ENCODE data around the gene CLCN4. TPM values are rescaled to one million over a fixed set of nuclear protein-coding genes. Genes with fewer than 3 reads are reported as not detected.

CLCN4 gene
- polyA plus RNA-seq, 1 donor = 5.2 TPM

GRCh38 chrX:10166731-10167151 is 10.0 kb downstream of the CLCN4 start:
- DNase-seq = no peak

- DNase-seq = no peak
Observed at GRCh38 chrX:10167573-10167972, 10.8 kb downstream of the CLCN4 start.

- DNase-seq = no peak
Observed at GRCh38 chrX:10168226-10168625, 11.5 kb downstream of the CLCN4 start.

- no peak for DNase-seq
Observed at GRCh38 chrX:10169175-10169574, 12.4 kb downstream of the CLCN4 start.

- DNase-seq = no peak
Observed at GRCh38 chrX:10171249-10171648, 14.5 kb downstream of the CLCN4 start.

- peak; percentile 71 for DNase-seq
Observed at GRCh38 chrX:10172877-10173276, 16.1 kb downstream of the CLCN4 start.

GRCh38 chrX:10173331-10173900 is 16.6 kb downstream of the CLCN4 start:
- DNase-seq = peak; percentile 86

- no peak for DNase-seq
Observed at GRCh38 chrX:10174051-10174450, 17.3 kb downstream of the CLCN4 start.

- DNase-seq = no peak
Observed at GRCh38 chrX:10174810-10175209, 18.0 kb downstream of the CLCN4 start.

- no peak for DNase-seq
Observed at GRCh38 chrX:10175319-10175871, 18.6 kb downstream of the CLCN4 start.

- DNase-seq = no peak
Observed at GRCh38 chrX:10176121-10177003, 19.6 kb downstream of the CLCN4 start.

GRCh38 chrX:10177004-10177396 is 20.2 kb downstream of the CLCN4 start:
- DNase-seq = no peak

- no peak for DNase-seq
Observed at GRCh38 chrX:10177601-10178000, 20.8 kb downstream of the CLCN4 start.

- no peak for DNase-seq
Observed at GRCh38 chrX:10178866-10179463, 22.2 kb downstream of the CLCN4 start.

GRCh38 chrX:10183760-10184159 is 27.0 kb downstream of the CLCN4 start:
- DNase-seq = no peak

- no peak for DNase-seq
Observed at GRCh38 chrX:10184411-10184810, 27.6 kb downstream of the CLCN4 start.

- no peak for DNase-seq
Observed at GRCh38 chrX:10186355-10186754, 29.6 kb downstream of the CLCN4 start.

- DNase-seq = no peak
Observed at GRCh38 chrX:10187421-10187820, 30.6 kb downstream of the CLCN4 start.

GRCh38 chrX:10189317-10190268 is 32.8 kb downstream of the CLCN4 start:
- peak; percentile 76 for DNase-seq

- DNase-seq = peak; percentile 71
Observed at GRCh38 chrX:10190367-10190766, 33.6 kb downstream of the CLCN4 start.

- no peak for DNase-seq
Observed at GRCh38 chrX:10193587-10193986, 36.8 kb downstream of the CLCN4 start.

- DNase-seq = no peak
Observed at GRCh38 chrX:10195425-10195824, 38.6 kb downstream of the CLCN4 start.
